ENCODE data around the gene TMEM176A. TPM values are rescaled to one million over a fixed set of nuclear protein-coding genes. Genes with fewer than 3 reads are reported as not detected.
A peak's percentile ranks its signal among the peaks of the same experiment; 100 is the strongest.

Gene TMEM176A
- total and polyA plus RNA-seq, 2 experiments from 2014 or later: 0.34 TPM; not detected in 1

- H3K79me2 ChIP-seq (replicated peaks; ENCODE audit: insufficient read depth): no peaks in the 10 kb centered on the region
- peaks cover 44% of the 10 kb centered on the region for H3K27me3 Mint-ChIP-seq (ENCODE audit: insufficient read depth, low read depth, poor library complexity)
- peak; percentile 37 for ATAC-seq
- no peaks in the 10 kb centered on the region for H3K4me1 ChIP-seq (ENCODE audit: insufficient read depth)
- peak; percentile 40 for DNase-seq (ENCODE audit: low spot score)
- H3K9me3 Mint-ChIP-seq: no peaks in the 10 kb centered on the region; the same call in none of the 3 replicates
- peak within 1 kb of the TSS; percentile 68 for H3K4me3 Mint-ChIP-seq
- H3K4me3 ChIP-seq: peak within 1 kb of the TSS; percentile 66
- H3K36me3 Mint-ChIP-seq (ENCODE audit: low read depth): no peaks in the 10 kb centered on the region; the same call in 1 of the 3 replicates
- H4K20me1 ChIP-seq (replicated peaks; ENCODE audit: insufficient read depth): peaks cover 3% of the 10 kb centered on the region; the same call in 1 of the 2 replicates
- peak; percentile 21 for TF ChIP-seq EZH2phosphoT487 (IDR thresholded peaks at IDR 0.05; ENCODE audit: unreplicated experiment)
- TF ChIP-seq, protein P1, sequence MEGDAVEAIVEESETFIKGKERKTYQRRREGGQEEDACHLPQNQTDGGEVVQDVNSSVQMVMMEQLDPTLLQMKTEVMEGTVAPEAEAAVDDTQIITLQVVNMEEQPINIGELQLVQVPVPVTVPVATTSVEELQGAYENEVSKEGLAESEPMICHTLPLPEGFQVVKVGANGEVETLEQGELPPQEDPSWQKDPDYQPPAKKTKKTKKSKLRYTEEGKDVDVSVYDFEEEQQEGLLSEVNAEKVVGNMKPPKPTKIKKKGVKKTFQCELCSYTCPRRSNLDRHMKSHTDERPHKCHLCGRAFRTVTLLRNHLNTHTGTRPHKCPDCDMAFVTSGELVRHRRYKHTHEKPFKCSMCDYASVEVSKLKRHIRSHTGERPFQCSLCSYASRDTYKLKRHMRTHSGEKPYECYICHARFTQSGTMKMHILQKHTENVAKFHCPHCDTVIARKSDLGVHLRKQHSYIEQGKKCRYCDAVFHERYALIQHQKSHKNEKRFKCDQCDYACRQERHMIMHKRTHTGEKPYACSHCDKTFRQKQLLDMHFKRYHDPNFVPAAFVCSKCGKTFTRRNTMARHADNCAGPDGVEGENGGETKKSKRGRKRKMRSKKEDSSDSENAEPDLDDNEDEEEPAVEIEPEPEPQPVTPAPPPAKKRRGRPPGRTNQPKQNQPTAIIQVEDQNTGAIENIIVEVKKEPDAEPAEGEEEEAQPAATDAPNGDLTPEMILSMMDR (conservative IDR thresholded peaks at IDR 0.05; ENCODE audit: low read depth in 2 of 2): no peak
- TF ChIP-seq ZNF114 (CRISPR knock-in tag; IDR thresholded peaks at IDR 0.05): no peak
- peak; percentile 89 for TF ChIP-seq EZH2 (IDR thresholded peaks at IDR 0.05; ENCODE audit: low read depth, unreplicated experiment)
- no peaks in the 10 kb centered on the region for H3K9me2 ChIP-seq (ENCODE audit: insufficient read depth)
- peak within 1 kb of the TSS; percentile 90 for H3K4me2 ChIP-seq
- H3K27ac Mint-ChIP-seq: no peak within 1 kb of the TSS
- H2AFZ ChIP-seq: peak within 1 kb of the TSS; percentile 96
- no peaks in the 10 kb centered on the region for H3K36me3 ChIP-seq (ENCODE audit: insufficient read depth)
- H3F3A ChIP-seq (replicated peaks; ENCODE audit: low read depth): no peaks in the 10 kb centered on the region
- no peak within 1 kb of the TSS for H3K27ac ChIP-seq (ENCODE audit: low read depth)
- H3K4me1 Mint-ChIP-seq: peaks cover 19% of the 10 kb centered on the region
- H3K27me3 ChIP-seq (ENCODE audit: insufficient read depth): peaks cover 85% of the 10 kb centered on the region
Measured at GRCh38 chr7:150799741-150800580, 608 bp upstream of the TMEM176A start, which contains the start of gene TMEM176B. TSS of gene TMEM176B (minus strand) at chr7:150800364. CDS start at chr7:150796569, 3,795 bp downstream.

- H3K4me2 ChIP-seq: peak overlapping the region; percentile 90
- H3K36me3 Mint-ChIP-seq (ENCODE audit: low read depth): peaks cover 4% of the 10 kb centered on the region
- no peaks in the 10 kb centered on the region for H3K79me2 ChIP-seq (replicated peaks; ENCODE audit: insufficient read depth)
- H3K4me3 ChIP-seq: peak overlapping the region; percentile 66
- no peak overlapping the region for H3K27ac Mint-ChIP-seq
- H3K4me1 Mint-ChIP-seq: peaks cover 19% of the 10 kb centered on the region
- H2AFZ ChIP-seq: peak overlapping the region; percentile 96; the same call in 1 of the 2 replicates
- ATAC-seq (peak; percentile 42), DNase-seq (ENCODE audit: low spot score) (no peak)
- peaks cover 78% of the 10 kb centered on the region for H3K27me3 ChIP-seq (ENCODE audit: insufficient read depth)
- peak overlapping the region; percentile 68 for H3K4me3 Mint-ChIP-seq
- no peak overlapping the region for H3K27ac ChIP-seq (ENCODE audit: low read depth)
- peaks cover 8% of the 10 kb centered on the region for H3K9me3 Mint-ChIP-seq
- no peaks in the 10 kb centered on the region for H3K36me3 ChIP-seq (ENCODE audit: insufficient read depth)
- H3F3A ChIP-seq (replicated peaks; ENCODE audit: low read depth): no peaks in the 10 kb centered on the region
- peaks cover 3% of the 10 kb centered on the region; the same call in 1 of the 2 replicates for H4K20me1 ChIP-seq (replicated peaks; ENCODE audit: insufficient read depth)
- H3K9me2 ChIP-seq (ENCODE audit: insufficient read depth): no peaks in the 10 kb centered on the region
- no peak for TF ChIP-seq ZNF331 (CRISPR knock-in tag; IDR thresholded peaks at IDR 0.05; ENCODE audit: low read depth)
- peaks cover 43% of the 10 kb centered on the region for H3K27me3 Mint-ChIP-seq (ENCODE audit: insufficient read depth, low read depth, poor library complexity)
- H3K4me1 ChIP-seq (ENCODE audit: insufficient read depth): no peaks in the 10 kb centered on the region
Measured at GRCh38 chr7:150801242-150801945, 825 bp downstream of the TMEM176A start.
